Measurements from ENCODE around the gene LRRC8A.
"Not testable (repeated sequence)": the region's sequence is repeated elsewhere in the genome, so short reads cannot be mapped to it uniquely, and the experiment has no call there.

LRRC8A gene

GRCh38 chr9:128860937-128861336 is 21.0 kb upstream of the LRRC8A start:
- H3K4me3 ChIP-seq (ENCODE audit: low read depth, low read length) = no peak overlapping the region
- DNase-seq (ENCODE audit: low read depth, low spot score) = no peak
- in situ Hi-C loops (cut with HindIII; ENCODE audit: low sequenced_read_pairs) = no loop called here
- TF ChIP-seq CTCF (IDR thresholded peaks at IDR 0.05; ENCODE audit: low read depth, low read length) = no peak

GRCh38 chr9:128861501-128861900 is 20.4 kb upstream of the LRRC8A start:
- no peak for TF ChIP-seq CTCF (IDR thresholded peaks at IDR 0.05; ENCODE audit: low read depth, low read length)
- no peak overlapping the region for H3K4me3 ChIP-seq (ENCODE audit: low read depth, low read length)
- in situ Hi-C loops (cut with HindIII; ENCODE audit: low sequenced_read_pairs) = no loop called here
- no peak for DNase-seq (ENCODE audit: low read depth, low spot score)

GRCh38 chr9:128862401-128862851 is 19.5 kb upstream of the LRRC8A start:
- H3K4me3 ChIP-seq (ENCODE audit: low read depth, low read length) = no peak overlapping the region
- no peak for TF ChIP-seq CTCF (IDR thresholded peaks at IDR 0.05; ENCODE audit: low read depth, low read length)
- in situ Hi-C loops (cut with HindIII; ENCODE audit: low sequenced_read_pairs) = no loop called here
- DNase-seq (ENCODE audit: low read depth, low spot score) = no peak

- DNase-seq (ENCODE audit: low read depth, low spot score) = peak; percentile 47
- in situ Hi-C loops (cut with HindIII; ENCODE audit: low sequenced_read_pairs) = no loop called here
These were observed 18.3 kb upstream of the LRRC8A start for GRCh38 chr9:128863647-128864046.

GRCh38 chr9:128870128-128870940 is 11.6 kb upstream of the LRRC8A start:
- in situ Hi-C loops (cut with HindIII; ENCODE audit: low sequenced_read_pairs) = no loop called here
- TF ChIP-seq CTCF (IDR thresholded peaks at IDR 0.05; ENCODE audit: low read depth, low read length) = no peak
- DNase-seq (ENCODE audit: low read depth, low spot score) = no peak
- no peak overlapping the region for H3K4me3 ChIP-seq (ENCODE audit: low read depth, low read length)

More at GRCh38 chr9:128863647-128864046, 18.3 kb upstream of the LRRC8A start:
- TF ChIP-seq CTCF (IDR thresholded peaks at IDR 0.05; ENCODE audit: low read depth, low read length) = peak; percentile 88
- H3K4me3 ChIP-seq (ENCODE audit: low read depth, low read length) = no peak overlapping the region

- DNase-seq (ENCODE audit: low read depth, low spot score); H3K4me3 ChIP-seq (ENCODE audit: low read depth, low read length); in situ Hi-C loops (cut with HindIII; ENCODE audit: low sequenced_read_pairs): not testable (repeated sequence)
These were observed 11.0 kb upstream of the LRRC8A start for GRCh38 chr9:128870941-128871265.

GRCh38 chr9:128877852-128878251 is 4.1 kb upstream of the LRRC8A start:
- no peak for DNase-seq (ENCODE audit: low read depth, low spot score)
- in situ Hi-C loops (cut with HindIII; ENCODE audit: low sequenced_read_pairs) = no loop called here

More at GRCh38 chr9:128877852-128878251, 4.1 kb upstream of the LRRC8A start:
- TF ChIP-seq CTCF (IDR thresholded peaks at IDR 0.05; ENCODE audit: low read depth, low read length) = no peak
- no peak overlapping the region for H3K4me3 ChIP-seq (ENCODE audit: low read depth, low read length)
